Glomerular visceral epithelial cell (primary cell): Measurements from ENCODE around the gene CPT1A.

Experiments
- DNase-seq: peaks from one replicate; pipeline ENCODE4 v3.0.0-alpha.2; 2016; ENCODE audit errors: extremely low spot score

The CPT1A gene

DNA sequence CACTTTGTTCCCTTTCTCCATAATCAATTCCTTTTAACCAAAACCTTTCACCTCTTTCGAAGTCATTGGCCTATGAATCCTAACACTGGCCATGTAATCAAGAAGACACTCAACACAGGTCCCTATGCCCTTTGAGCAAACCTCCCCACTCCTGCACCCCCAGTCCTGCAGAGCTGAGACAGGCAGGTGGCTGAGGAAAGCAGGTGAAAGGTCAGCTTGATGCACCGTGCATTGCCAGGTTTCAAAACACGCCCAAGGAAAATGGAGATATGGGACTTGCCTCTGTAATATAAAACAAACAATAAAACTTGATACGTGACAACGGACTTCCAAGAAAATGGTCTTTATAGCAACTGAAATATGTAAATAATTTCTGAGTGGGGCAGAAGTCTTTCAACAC, 10.6 kb downstream of the CPT1A start:
- no peak for DNase-seq

DNA sequence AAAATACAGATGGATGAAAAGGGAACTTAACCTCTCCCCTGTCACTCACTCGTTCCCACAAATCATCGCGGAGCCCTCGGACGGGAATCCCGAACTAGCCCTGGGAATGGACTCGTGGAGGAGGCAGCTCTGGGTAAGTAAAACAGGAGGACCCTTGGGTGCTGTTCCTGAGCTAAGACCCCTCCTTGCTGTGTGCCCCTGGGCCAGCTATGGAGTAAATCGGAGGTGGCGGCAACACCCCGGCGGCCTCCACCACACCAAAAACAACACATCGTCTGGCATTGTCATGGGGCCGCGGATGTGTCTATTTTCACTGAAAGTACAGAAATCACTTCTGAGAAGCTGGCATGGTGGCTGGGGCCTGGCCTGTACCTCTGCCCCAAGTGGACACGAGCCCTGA, 12.1 kb downstream of the CPT1A start:
- DNase-seq: no peak

DNA sequence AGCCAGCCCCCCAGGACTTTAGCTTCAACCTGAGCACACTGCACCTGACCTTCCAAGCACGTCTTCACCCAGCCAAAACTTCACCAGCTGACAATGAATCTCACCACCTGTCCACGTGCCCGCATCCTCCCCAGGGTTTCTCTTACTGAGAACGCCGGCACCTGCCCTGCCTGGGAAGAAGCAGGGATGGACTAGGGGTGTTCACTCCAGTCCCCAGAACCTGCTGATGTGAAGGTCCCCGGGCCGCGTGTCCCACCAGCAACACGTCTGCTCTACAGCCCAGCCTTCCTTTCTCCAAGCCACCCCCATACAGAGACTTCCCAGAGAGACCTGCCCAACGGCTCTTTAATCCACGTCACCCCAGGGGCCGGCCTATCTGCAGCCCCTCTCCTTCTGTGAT, 12.8 kb downstream of the CPT1A start:
- no peak for DNase-seq

DNA sequence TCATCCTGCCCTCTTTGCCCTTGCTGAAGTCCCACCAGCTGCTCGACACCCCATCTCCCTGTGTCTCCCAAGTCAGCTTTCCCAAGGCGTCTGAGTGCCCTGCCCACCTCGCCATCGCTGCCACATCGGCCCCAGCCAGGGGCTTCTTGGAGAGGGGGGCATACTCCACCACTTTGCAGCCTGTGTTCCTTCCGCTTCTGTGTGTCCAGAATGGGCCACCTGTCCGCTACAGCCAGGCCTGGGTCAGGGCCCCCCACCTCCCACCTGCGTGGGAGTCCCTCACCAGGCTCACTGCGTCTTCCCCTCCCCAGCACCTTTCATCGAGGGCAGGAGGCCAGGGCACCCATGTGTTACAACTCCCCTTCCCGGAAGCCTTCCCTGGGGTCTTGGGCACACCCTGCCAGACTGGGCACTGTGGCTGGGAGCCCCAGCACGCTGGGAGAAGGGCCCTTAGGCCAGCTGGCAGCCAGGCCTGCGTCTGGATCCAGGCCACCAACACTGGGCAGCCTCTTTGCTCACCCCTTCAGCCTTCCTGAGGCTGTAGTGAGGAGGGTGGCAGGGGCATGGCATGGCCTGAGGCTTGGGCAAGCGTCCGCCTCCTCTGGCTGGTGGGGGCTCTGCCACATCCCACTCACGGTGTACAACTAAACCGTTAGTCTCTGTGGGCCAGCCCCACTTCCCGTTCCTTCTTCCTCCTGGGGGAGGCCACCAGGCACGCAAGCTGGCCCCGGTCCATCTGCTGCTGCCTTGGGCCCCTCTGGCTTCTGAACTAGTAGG, 13.4 kb downstream of the CPT1A start:
- no peak for DNase-seq

DNA sequence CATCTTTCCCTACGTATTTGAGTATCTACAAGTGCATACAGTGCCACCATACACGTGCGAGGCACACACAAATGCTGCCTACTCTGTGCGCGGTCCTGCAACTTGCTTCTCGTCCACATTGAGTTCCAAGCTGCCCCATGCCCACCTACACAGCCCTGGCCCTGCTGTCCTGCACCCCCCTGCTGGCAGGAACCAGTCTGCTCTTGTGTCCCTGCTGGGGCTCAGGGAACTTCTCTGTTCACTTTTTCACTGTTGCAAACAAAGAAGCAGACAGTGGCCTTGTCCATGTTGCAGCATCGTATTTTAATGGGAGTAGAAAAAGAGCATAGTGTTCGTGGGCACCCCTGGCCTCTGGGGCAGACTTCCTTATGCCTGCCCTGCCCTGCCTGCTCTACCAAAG, 14.0 kb downstream of the CPT1A start:
- DNase-seq: no peak

DNA sequence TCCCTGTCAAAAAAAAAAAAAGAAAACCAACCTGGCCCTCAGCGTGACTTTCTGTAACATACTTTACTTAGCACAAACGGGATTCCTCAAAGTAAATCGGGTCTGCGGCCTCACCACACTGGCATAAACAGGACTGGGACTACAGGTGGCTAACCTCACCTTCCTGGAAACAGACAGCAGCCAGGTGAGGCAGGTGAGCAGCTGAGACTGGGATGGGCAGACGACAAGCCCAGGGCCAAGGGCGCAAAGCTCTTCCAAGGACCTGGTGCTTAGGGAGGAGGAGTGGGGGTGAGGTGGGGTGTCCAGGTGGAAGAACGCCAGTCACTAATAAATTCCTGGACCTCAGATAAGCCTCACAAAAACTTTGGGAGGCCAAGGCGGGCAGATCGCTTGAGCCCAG, 15.0 kb downstream of the CPT1A start:
- DNase-seq: no peak

DNA sequence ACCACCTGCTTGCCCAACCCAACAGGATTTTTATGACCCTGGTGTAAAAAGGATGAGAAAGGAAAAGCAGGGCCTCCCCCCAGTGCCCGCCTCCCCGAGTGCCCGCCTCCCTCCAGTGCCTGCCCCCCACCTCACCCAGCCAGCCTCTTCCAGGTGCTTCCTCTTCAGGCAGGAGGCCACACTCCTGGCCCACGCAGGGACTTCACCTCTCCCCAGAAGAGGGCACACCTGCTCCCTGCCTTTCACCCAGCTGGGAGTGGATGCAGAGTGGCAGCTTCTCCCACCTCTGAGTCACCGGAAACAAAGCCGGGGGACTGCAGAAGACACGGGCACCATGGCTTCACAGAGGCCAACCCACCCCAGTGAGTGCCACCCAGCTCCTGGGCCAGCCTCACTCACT, 16.1 kb downstream of the CPT1A start:
- peak; percentile 36 for DNase-seq

DNA sequence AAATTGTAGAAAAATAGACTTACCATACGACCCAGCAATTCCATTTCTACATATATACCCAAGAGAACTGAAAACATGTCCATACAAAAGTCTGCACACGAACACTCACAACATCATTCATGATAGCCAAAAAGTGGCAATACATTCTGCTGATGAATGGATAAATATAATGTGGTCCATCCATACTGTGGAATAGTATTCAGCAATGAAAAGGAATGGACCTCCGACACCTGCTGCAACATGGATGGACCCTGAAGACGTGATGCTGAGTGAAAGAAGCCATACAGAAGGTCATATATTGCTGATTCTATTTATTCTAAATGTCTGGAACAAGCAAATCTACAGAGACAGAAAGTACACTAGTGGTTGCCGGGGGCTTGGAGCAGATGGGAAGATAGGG, 19.2 kb downstream of the CPT1A start:
- no peak for DNase-seq

DNA sequence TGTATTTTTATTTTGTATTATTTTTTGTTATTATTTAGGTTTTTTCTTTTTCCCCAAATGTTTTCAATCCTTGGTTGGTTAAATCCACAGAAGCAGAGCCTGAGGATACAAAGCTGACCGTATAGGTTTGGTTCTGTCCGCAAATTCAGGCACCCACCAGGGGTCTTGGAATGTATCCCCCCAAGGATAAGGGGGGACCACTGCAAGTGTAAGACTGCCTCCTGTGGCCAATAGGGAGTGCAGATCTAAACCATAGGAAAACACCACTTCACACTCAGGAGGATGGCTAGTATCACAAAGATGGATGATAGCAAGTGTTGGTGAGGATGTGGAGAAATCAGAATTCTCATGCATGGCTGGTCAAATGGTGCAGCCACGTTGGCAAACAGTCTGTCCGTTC, 20.0 kb downstream of the CPT1A start:
- DNase-seq: no peak

DNA sequence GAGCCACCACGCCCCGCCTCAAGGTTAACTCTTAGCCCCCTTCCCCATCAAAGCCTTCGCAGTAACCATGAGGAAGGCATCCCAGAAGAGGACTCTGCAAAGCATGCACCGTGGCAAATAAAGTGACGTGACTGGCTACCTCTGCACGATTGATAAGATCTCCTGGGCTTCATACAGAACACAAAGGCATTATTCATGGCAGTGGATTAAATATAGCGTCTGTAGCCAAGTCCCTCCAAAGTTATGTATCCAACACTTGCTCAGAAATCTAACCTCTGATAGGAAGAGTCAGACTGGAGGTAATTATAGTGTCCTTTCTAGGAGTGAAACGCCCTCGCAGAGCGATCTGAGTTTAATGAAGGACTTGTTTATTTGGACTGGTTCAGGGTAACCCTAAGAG, 22.4 kb downstream of the CPT1A start:
- DNase-seq: no peak

DNA sequence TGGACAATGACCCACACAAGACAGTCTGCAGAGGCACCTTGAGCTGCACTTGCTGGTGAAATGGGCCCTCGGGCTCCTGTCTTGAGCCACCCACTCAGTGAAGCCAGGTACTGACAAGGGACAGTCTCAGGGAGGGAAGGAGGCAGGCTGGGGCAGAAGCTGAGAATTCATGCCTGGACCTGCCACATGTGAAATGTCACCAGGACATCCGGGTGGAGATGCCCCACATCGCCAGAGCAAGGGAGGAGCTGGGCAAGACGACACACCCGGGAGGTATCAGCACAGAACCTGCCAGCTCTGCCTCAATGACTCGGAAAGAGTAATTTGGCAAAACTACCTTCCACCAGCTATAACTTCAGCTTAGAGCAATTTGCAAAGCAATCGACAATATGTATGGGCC, 23.5 kb downstream of the CPT1A start:
- no peak for DNase-seq

DNA sequence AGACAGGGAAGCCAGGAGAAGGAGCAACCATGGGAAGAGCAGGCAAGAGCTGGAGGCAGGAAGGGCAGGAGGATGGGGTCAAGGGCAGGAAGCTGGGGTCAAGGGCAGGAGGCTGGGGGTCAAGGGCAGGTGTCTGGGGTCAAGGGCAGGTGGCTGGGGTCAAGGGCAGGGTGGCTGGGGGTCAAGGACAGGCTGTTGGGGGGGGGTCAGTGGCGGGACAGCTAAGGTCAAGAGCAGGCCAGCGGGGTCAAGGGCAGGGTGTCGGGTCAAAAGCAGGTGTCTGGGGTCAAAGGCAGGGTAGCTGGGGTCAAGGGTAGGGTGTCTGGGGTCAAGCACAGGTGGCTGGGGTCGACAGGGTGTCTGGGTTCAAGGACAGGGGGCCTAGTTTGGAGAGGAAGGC, 24.2 kb downstream of the CPT1A start:
- no peak for DNase-seq

DNA sequence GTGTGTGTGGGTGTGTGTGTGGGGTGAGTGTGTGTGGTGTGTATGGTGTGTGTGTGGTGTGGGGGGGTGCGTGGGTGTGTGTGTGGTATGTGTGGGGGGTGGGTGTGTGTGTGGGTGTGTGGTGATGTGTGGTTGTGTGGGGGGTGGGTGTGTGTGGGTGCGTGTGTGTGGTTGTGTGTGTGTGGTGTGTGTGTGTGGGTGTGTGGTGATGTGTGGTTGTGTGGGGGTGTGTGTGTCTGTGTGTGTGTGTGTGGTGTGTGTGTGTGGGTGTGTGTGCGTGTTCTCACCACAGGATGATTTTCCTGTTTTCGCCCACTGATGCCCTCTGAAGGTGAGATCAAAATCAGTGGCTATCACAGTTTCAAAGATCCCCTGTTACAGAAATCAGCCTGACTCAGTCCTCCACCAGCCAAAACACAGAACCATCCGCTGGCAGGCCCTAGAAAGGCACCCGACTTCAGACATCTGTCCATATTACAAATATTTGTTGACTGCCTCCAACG, 24.7 kb downstream of the CPT1A start:
- DNase-seq: no peak

DNA sequence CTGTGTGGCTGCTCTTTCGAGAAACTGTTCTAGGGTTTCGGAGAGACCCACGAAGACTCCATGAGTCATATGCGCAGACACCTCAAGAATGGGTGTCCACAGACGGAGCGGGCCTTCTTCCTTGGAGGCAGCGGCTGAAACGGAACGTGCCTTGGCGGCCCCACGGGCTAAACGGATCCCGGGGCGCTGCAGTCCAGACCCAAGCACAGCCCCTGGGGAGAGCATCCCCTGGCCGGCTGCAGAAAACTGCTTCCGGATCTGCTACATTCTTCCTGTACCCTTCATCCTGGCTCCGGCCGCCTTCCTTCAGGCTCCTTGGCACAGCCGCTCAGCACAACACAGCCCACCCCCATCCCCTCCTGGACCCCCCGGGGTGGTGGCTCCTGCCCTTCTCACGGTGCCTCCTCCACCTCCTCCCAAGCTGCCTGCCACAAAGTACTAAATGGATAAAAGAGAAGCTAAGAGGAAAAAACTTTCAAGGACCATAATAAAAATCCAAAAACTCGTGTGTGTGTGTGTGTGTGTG, 25.4 kb downstream of the CPT1A start:
- no peak for DNase-seq

DNA sequence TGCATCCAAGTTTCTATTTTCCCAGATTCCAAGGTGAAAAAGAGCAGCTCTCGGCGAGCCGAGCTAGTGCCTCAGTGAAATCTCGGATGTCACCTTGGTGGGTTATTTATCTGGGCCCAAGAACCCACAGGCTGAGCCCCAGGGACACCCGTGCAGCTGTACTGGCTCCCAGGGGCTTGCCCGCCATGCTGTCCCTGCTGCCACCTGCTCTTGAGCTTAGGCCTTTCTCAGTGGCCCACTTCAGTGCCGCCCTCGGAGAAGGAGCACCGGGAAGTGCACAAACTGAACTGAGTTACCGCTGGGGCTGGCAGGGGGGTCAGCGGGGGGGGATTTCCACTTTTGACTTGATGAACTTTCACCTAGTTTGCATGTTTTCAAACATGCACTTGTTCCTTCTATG, 27.9 kb downstream of the CPT1A start:
- DNase-seq: no peak

DNA sequence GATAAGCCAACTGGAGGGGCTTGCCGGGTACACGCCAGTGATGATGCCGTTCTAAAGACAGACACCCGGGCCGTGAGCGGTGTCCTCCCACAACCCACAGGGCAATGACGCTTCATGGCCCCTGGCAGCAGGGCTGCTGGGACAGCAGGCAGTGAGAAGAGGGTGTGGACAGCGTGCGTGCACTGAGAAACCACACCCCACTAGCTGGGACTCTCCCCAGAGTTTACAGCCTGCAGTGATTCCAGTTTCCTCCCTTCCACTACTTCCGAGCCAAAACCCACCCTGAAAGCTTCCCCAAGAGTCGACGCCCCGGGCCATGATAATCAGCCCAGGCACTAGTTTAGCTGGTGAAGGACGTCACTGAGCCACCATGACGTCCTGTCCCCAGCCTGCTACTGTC, 29.2 kb downstream of the CPT1A start:
- no peak for DNase-seq

DNA sequence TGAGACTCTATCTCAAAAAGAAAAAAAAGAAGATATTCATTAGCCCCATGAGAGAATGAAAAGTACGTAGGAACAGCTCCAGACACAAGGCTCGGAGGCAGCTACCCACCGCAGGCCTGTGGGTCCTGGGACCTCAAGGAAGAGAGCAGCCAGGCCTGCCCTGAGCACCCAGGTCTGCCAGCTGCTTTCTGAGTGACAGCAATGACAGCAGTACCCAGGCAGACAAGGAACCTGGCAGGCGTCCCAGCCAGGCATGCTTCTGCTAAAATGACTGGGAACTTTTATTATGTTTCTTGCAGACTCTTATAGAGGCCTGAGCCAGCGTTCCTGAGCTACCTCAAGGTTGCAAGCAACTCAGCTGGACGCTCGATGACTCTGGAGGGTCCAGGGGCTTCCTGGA, 31.6 kb downstream of the CPT1A start:
- DNase-seq: no peak

DNA sequence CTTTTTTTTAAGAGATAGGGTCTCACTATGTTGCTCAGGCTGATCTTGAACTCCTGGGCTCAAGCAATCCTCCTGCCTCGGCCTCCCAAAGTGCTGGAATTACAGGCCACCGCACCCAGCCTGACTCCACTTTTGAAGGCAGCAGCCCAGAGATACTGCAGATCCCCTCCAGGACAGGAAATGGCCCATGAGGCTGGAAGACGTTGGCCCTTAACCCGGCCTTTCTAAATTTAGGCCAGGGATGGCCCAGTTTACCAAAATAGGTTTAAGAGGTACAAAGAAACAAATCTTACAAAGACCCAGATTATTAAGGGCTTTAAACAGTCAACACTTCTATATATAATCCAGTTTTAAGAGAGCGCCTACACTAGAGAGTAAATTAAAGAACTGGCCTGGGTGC, 32.2 kb downstream of the CPT1A start:
- no peak for DNase-seq

DNA sequence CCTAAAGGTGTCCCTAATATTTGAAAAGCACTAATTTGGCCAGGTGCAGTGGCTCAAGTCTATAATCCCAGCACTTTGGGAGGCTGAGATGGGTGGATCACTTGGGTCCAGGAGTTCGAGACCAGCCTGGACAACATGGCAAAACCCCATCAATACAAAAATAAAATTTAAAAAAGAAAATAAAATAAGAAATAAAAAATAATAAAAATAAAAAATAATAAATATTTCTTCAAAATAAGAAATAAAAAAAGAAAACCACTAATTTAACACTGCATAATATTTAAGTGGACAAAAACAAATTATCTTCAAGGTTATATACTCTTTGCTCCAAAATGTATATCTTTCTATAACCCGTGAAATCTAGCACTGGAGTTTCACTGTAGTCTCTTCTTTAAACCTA, 32.9 kb downstream of the CPT1A start:
- DNase-seq: no peak

DNA sequence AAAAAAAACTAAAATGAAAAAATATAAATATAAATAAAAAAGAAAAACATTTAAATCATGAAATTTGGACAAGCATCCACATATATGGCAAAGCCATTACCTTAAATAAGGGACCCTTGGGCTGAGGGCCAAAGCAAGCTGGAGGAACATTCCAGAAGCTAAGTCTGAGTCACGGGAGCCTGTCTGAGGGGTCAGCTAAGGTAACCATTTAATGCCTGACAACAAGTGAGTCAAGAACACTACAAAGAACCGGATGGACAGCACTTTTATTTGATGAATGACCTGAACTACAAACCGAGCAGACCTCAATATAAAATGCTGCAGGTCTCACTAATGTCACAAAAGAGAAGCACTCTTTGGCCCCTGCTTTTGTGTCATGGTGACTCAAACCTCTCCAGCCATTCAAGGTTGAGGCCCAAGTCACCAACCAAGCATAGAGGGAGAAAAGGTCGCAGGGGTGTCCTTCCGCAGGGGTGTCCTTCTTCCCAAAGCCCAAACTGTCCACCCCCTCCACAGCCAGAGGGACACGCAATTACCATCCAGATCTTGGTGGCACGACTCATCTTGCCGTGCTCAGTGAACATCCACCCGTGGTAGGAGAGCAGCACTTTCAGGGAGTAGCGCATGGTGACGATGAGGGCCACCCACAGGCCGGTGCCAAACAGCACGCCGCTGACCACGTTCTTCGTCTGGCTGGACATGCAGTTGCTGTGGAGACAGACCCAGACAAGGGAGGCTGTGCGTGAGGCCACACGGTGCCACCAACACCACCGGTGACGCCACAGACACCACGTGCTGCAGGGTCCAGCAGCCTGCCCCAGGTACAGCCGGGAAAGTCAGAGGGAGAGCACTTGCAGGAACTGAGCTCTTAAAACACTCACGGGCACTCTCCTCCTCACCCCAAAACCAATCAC, 34.5 kb downstream of the CPT1A start:
- DNase-seq: peak; percentile 39

DNA sequence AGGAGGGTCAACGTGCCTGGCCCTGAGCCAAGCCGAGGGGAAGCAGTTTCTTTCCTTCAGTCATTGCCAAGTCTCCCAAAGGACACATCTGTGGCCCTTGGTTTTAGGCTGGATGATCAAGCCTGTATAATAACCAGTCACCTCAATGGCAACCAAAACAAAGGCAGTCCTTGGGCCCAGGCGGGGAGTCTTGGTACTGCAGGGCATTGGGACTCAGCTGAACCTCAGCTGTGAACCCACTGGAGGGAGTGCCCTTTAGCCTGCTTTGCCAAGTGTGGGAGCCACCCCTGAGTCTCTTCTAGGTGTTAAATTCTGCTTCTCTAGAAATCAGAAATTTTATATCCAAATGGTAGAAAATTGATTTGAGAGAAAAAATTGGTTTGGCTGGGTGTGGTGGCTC, 36.9 kb downstream of the CPT1A start:
- DNase-seq: no peak

DNA sequence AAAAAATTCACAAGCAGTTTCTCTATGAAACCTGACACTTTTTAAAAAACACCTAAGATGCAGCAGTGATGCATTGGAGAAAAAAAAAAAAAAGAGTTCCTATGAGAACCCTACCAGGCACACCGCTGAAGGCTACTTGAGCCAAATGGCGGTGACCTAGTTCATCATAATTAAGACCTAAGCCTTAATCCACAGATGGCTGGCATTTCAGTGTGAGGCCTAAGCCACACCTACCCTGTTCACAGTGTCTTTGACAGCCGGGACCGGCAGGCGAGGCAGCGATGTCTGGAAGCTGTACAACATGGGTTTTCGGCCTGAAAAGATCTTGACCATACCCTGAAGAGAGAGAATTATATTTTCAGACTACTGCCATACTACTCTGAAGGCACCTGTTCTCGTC, 38.0 kb downstream of the CPT1A start:
- DNase-seq: no peak
